H7 (cell line): ENCODE results near the gene PJA2. TPM values are rescaled to one million over a fixed set of nuclear protein-coding genes. Genes with fewer than 3 reads are reported as not detected.
"Not testable (repeated sequence)": the region's sequence is repeated elsewhere in the genome, so short reads cannot be mapped to it uniquely, and the experiment has no call there.

Source experiments
- DNase-seq: peaks from one replicate; pipeline ENCODE4 v3.0.0; 2012
- H3K27me3 ChIP-seq: 2 replicates; pipeline ENCODE4 v1.6.0; 2011; ENCODE audit warnings: mild to moderate bottlenecking, low read length; ENCODE audit not compliant: control insufficient read depth, insufficient read depth
- H3K36me3 ChIP-seq: replicated peaks from 2 replicates; pipeline ENCODE4 v1.5.1; 2011; ENCODE audit warnings: low read length; ENCODE audit not compliant: control insufficient read depth, insufficient read depth
- H3K4me3 ChIP-seq: 2 replicates; pipeline ENCODE4 v1.5.1; 2011; ENCODE audit warnings: low read depth, mild to moderate bottlenecking, control low read depth, low read length, moderate library complexity; ENCODE audit not compliant: insufficient read depth
- total RNA-seq: library from RNA; depleted of rRNA; stranded (reverse); fragments of >200 nt; shearing (Covaris generic); gene quantifications from 2 replicates; pipeline ENCODE4 v1.2.3, GENCODE V29; 2014; rRNA removed

The PJA2 gene
- 48.0 and 77.1 TPM in 2 replicates for total RNA-seq

- no peaks in the 10 kb centered on the region for H3K36me3 ChIP-seq
- DNase-seq = peak; percentile 91
- no peaks in the 10 kb centered on the region for H3K27me3 ChIP-seq
- H3K4me3 ChIP-seq = peak within 1 kb of the TSS; percentile 88
Measured at GRCh38 chr5:109409844-109410388, at the start of gene PJA2. Gene PJA2, minus strand, starts transcription at chr5:109409974. Its CDS starts 26,541 bp downstream, at chr5:109383433.

GRCh38 chr5:109455598-109456096 is 45.9 kb upstream of the PJA2 start:
- no peak for DNase-seq
- H3K36me3 ChIP-seq = no peaks in the 10 kb centered on the region
- H3K27me3 ChIP-seq = no peaks in the 10 kb centered on the region
- no peak overlapping the region for H3K4me3 ChIP-seq

- Histone ChIP-seq H3K4me3 (no peak overlapping the region), H3K36me3 (no peaks in the 10 kb centered on the region), H3K27me3 (no peaks in the 10 kb centered on the region)
- no peak for DNase-seq
Measured at GRCh38 chr5:109454731-109455505, 45.1 kb upstream of the PJA2 start.

- no peak overlapping the region for H3K4me3 ChIP-seq
- H3K27me3 ChIP-seq = no peaks in the 10 kb centered on the region
- H3K36me3 ChIP-seq = no peaks in the 10 kb centered on the region
- DNase-seq = no peak
Measured at GRCh38 chr5:109453251-109453650, 43.5 kb upstream of the PJA2 start.

GRCh38 chr5:109452661-109453060 is 42.9 kb upstream of the PJA2 start:
- DNase-seq = no peak
- no peak overlapping the region for H3K4me3 ChIP-seq
- H3K36me3 ChIP-seq = no peaks in the 10 kb centered on the region
- H3K27me3 ChIP-seq = no peaks in the 10 kb centered on the region

DNA sequence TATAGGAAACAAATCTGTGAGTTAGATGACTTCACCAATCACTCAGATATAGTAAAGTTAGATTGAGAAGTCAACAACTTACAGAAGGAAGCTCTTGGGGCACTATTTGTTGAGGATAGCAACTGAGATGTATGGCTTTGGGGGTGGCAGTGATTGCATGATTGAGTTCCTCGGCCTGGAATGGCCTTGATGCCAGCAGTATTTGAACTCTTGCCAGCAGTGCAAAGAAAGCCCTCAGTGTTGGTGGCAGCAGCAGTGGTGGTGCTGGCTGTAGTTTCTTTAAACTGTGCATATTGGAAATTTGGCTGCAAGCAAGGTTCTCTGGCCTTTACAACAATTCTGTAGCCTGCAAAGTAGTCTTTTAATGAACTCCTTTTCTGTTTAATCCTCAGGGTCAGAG is 41.4 kb upstream of the PJA2 start:
- no peak overlapping the region for H3K4me3 ChIP-seq
- DNase-seq = no peak
- no peaks in the 10 kb centered on the region for H3K27me3 ChIP-seq
- no peaks in the 10 kb centered on the region for H3K36me3 ChIP-seq

GRCh38 chr5:109450129-109450877 is 40.5 kb upstream of the PJA2 start:
- peak; percentile 55 for DNase-seq
- Histone ChIP-seq H3K27me3 (no peaks in the 10 kb centered on the region), H3K4me3 (no peak overlapping the region), H3K36me3 (no peaks in the 10 kb centered on the region)

- no peaks in the 10 kb centered on the region for H3K36me3 ChIP-seq
- DNase-seq = no peak
- H3K27me3 ChIP-seq = no peaks in the 10 kb centered on the region
- no peak overlapping the region for H3K4me3 ChIP-seq
Measured at GRCh38 chr5:109448838-109449237, 39.1 kb upstream of the PJA2 start.

- H3K27me3 ChIP-seq = no peaks in the 10 kb centered on the region
- no peak overlapping the region for H3K4me3 ChIP-seq
- DNase-seq = no peak
- no peaks in the 10 kb centered on the region for H3K36me3 ChIP-seq
Measured at GRCh38 chr5:109439590-109439989, 29.8 kb upstream of the PJA2 start.

- Histone ChIP-seq H3K27me3 (no peaks in the 10 kb centered on the region), H3K36me3 (no peaks in the 10 kb centered on the region), H3K4me3 (no peak overlapping the region)
- DNase-seq = no peak
Measured at GRCh38 chr5:109426075-109426474, 16.3 kb upstream of the PJA2 start.

GRCh38 chr5:109425521-109425920 is 15.7 kb upstream of the PJA2 start:
- not testable (repeated sequence) for DNase-seq, H3K27me3 ChIP-seq, H3K4me3 ChIP-seq, H3K36me3 ChIP-seq

DNA sequence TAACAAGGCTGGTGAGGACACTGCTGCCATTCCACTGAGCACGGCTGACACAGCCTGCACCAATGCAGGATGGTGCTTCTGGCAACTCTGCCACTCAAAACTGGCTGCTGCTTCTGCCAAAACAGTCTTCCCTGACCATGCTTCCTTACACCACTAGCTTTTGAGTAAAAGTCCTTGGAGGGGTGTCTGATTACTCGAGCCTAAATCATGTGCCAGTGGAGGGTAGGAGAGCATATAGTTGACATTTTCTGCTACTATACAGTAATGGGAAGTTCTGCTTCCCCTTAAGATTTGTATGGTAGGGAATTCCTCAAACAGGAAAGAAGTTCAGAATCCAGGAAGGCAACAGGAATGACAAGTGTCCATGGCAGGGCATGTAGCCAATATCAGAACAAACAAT is 12.2 kb upstream of the PJA2 start:
- no peak overlapping the region for H3K4me3 ChIP-seq
- no peak for DNase-seq
- H3K27me3 ChIP-seq = no peaks in the 10 kb centered on the region
- no peaks in the 10 kb centered on the region for H3K36me3 ChIP-seq

GRCh38 chr5:109418712-109419352 is 9.1 kb upstream of the PJA2 start:
- DNase-seq = no peak
- Histone ChIP-seq H3K36me3 (no peaks in the 10 kb centered on the region), H3K4me3 (no peak overlapping the region), H3K27me3 (no peaks in the 10 kb centered on the region)

DNA sequence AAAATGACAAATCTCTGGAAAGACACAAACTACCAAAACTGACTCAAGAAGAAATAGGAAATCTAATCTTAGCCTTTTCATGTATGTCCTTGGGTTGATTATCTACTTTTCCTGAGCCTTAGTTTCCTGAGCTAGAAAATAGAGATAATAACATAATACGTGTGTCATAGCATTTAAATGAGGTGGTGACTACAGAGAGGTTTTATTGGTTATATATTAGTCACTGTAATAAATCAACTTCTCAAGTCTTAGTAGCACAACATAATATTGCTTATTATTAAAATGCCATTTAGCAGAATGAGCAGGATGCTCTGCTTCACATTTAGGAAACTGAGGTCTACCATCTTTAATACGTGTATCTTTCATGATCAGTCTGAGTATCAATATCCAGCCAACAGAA is 7.1 kb upstream of the PJA2 start:
- Histone ChIP-seq H3K27me3 (no peaks in the 10 kb centered on the region), H3K4me3 (no peak overlapping the region), H3K36me3 (no peaks in the 10 kb centered on the region)
- no peak for DNase-seq
